Measurements from ENCODE around the gene LYZL1.
"Not testable (repeated sequence)": the region's sequence is repeated elsewhere in the genome, so short reads cannot be mapped to it uniquely, and the experiment has no call there.

Gene LYZL1

DNA sequence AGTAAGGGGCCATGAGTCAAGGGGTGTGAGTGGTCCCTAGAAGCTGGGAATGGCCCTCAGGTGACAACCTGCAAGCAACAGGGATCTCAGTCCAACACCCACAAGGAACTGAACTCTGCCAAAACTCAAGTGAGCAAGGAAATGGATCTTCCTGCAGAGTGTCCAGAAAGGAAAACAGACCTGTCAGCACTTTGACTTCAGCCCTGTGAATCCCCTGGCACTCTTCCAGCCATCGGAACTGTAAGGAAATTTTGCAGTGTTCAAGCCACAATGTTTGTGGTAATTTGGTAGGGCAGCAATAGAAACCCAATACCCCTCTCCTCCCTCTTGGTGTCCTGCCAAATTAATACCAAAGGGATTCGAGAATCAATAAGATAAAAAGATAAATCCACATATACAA, 6.9 kb downstream of the LYZL1 start:
- Histone ChIP-seq H3K27ac (no peak overlapping the region), H3K9me3 (ENCODE audit: low read depth, low read length) (no peaks in the 10 kb centered on the region), H3K36me3 (ENCODE audit: insufficient read depth, low read length) (no peaks in the 10 kb centered on the region), H3K4me3 (no peak overlapping the region), H3K9ac (ENCODE audit: insufficient read length) (no peak overlapping the region)
- TF ChIP-seq FOXP2 (optimal IDR thresholded peaks at IDR 0.05; ENCODE audit: control extremely low read depth, extremely low read length, insufficient read depth) (no peak), EZH2 (IDR thresholded peaks at IDR 0.05) (no peak), POLR2AphosphoS5 (IDR thresholded peaks at IDR 0.05; ENCODE audit: borderline replicate concordance, low read depth, low read length) (no peak)
- DNase-seq (ENCODE audit: low read depth, low spot score): no peak

- no peak for DNase-seq (ENCODE audit: low read depth, low spot score)
- H3K36me3 ChIP-seq (ENCODE audit: insufficient read depth, low read length): no peaks in the 10 kb centered on the region
- H3K4me3 ChIP-seq: no peak overlapping the region
- no peak overlapping the region for H3K27ac ChIP-seq
- TF ChIP-seq FOXP2 (optimal IDR thresholded peaks at IDR 0.05; ENCODE audit: control extremely low read depth, extremely low read length, insufficient read depth) (no peak), POLR2AphosphoS5 (IDR thresholded peaks at IDR 0.05; ENCODE audit: borderline replicate concordance, low read depth, low read length) (no peak), EZH2 (IDR thresholded peaks at IDR 0.05) (no peak)
- H3K9me3 ChIP-seq (ENCODE audit: low read depth, low read length): no peaks in the 10 kb centered on the region; the same call in 1 of the 2 replicates
- H3K9ac ChIP-seq (ENCODE audit: insufficient read length): no peak overlapping the region
These were observed 8.8 kb downstream of the LYZL1 start for GRCh38 chr10:29297678-29298077.

- TF ChIP-seq POLR2AphosphoS5 (IDR thresholded peaks at IDR 0.05; ENCODE audit: borderline replicate concordance, low read depth, low read length) (no peak), EZH2 (IDR thresholded peaks at IDR 0.05) (no peak), FOXP2 (optimal IDR thresholded peaks at IDR 0.05; ENCODE audit: control extremely low read depth, extremely low read length, insufficient read depth) (no peak)
- Histone ChIP-seq H3K9me3 (ENCODE audit: low read depth, low read length) (no peaks in the 10 kb centered on the region; the same call in 1 of the 2 replicates), H3K4me3 (no peak overlapping the region)
These were observed 12.6 kb downstream of the LYZL1 start for GRCh38 chr10:29301359-29301910.

DNA sequence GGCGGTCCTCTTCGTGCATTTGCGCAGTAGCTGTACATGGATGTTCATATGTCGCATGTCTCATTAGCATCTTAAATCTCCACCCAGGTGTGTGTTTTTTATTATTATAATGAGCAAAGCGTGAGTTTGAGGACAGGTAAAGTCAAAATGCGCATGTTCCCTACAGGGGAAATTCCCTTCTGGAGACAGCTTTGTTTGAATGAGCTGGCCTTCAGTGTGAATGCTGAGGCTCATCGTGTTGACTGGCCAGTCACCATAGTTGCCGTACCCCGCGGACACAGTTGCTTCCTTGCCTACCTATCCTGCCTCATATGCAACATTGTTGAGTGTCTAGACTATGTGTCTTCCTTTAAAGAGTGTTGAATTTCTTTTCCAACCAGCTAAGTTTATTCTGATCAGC, 13.6 kb downstream of the LYZL1 start:
- no peaks in the 10 kb centered on the region; the same call in 1 of the 2 replicates for H3K9me3 ChIP-seq (ENCODE audit: low read depth, low read length)
- TF ChIP-seq FOXP2 (optimal IDR thresholded peaks at IDR 0.05; ENCODE audit: control extremely low read depth, extremely low read length, insufficient read depth) (no peak), POLR2AphosphoS5 (IDR thresholded peaks at IDR 0.05; ENCODE audit: borderline replicate concordance, low read depth, low read length) (no peak), EZH2 (IDR thresholded peaks at IDR 0.05) (no peak)
- H3K27ac ChIP-seq: no peak overlapping the region
- no peak overlapping the region for H3K9ac ChIP-seq (ENCODE audit: insufficient read length)
- no peaks in the 10 kb centered on the region for H3K36me3 ChIP-seq (ENCODE audit: insufficient read depth, low read length)
- no peak overlapping the region for H3K4me3 ChIP-seq
- DNase-seq (ENCODE audit: low read depth, low spot score): no peak

More at GRCh38 chr10:29301359-29301910, 12.6 kb downstream of the LYZL1 start:
- Histone ChIP-seq H3K27ac (no peak overlapping the region), H3K9ac (ENCODE audit: insufficient read length) (no peak overlapping the region), H3K36me3 (ENCODE audit: insufficient read depth, low read length) (no peaks in the 10 kb centered on the region)
- no peak for DNase-seq (ENCODE audit: low read depth, low spot score)

DNA sequence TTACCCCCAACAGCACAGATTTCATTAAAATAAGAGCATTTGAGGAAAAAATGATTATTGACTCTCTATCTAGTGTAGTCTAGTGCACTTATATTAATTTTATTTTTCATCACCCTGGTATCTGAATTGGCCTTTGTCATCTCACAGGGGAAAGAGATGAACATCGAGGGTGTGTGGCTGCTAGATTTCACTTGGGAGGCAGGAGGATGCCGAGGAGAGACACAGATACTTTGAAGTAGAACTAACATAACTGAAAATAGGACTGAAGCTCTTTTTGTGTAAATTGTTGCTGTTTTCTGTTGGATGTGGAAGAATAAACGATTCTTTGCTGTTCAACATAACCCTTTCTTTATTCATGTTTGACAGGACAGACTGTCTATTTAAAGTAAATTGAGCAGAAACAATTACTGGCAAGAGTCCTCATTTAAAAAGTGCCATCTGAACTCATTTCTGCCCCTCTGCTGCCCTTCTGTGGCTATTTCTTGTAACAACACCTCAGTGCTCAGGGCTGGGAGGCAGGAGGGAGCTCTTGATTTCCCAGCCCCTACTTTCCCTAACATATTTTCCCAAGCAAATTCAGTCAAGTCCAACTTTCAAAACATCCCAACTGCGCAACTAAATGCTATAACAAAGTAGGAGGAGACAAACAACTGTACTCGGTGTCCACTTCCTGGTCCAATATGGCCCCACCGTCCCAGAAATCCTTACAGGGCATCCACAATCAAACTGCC, 15.6 kb downstream of the LYZL1 start:
- Histone ChIP-seq H3K4me3 (peak overlapping the region; percentile 36), H3K27ac (no peak overlapping the region), H3K9me3 (ENCODE audit: low read depth, low read length) (no peaks in the 10 kb centered on the region; the same call in 1 of the 2 replicates), H3K36me3 (ENCODE audit: insufficient read depth, low read length) (no peaks in the 10 kb centered on the region), H3K9ac (ENCODE audit: insufficient read length) (no peak overlapping the region)
- peak; percentile 66 for DNase-seq (ENCODE audit: low read depth, low spot score)
- TF ChIP-seq POLR2AphosphoS5 (IDR thresholded peaks at IDR 0.05; ENCODE audit: borderline replicate concordance, low read depth, low read length) (no peak), FOXP2 (optimal IDR thresholded peaks at IDR 0.05; ENCODE audit: control extremely low read depth, extremely low read length, insufficient read depth) (no peak), EZH2 (IDR thresholded peaks at IDR 0.05) (no peak)

DNA sequence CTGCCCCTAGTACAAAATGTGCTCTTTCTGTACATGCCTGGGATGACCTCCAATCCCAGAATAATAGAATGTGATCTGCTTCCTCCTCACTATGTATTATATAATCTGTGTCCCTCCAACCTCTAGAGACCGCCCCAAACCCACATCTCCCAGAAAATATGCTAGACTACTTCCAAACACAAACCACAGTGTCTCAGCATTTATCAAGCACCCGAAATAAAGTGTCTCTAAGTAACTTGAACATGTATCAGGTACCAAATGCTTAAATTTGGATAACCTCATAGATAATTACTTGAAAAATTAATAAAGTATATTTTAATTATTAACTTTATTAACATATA, 16.1 kb downstream of the LYZL1 start:
- no peak overlapping the region; the same call in 1 of the 2 replicates for H3K27ac ChIP-seq
- DNase-seq (ENCODE audit: low read depth, low spot score): no peak
- H3K9me3 ChIP-seq (ENCODE audit: low read depth, low read length): no peaks in the 10 kb centered on the region; the same call in 1 of the 2 replicates
- H3K9ac ChIP-seq (ENCODE audit: insufficient read length): no peak overlapping the region
- TF ChIP-seq EZH2 (IDR thresholded peaks at IDR 0.05) (no peak), POLR2AphosphoS5 (IDR thresholded peaks at IDR 0.05; ENCODE audit: borderline replicate concordance, low read depth, low read length) (no peak), FOXP2 (optimal IDR thresholded peaks at IDR 0.05; ENCODE audit: control extremely low read depth, extremely low read length, insufficient read depth) (no peak)
- no peaks in the 10 kb centered on the region for H3K36me3 ChIP-seq (ENCODE audit: insufficient read depth, low read length)
- peak overlapping the region; percentile 36 for H3K4me3 ChIP-seq

DNA sequence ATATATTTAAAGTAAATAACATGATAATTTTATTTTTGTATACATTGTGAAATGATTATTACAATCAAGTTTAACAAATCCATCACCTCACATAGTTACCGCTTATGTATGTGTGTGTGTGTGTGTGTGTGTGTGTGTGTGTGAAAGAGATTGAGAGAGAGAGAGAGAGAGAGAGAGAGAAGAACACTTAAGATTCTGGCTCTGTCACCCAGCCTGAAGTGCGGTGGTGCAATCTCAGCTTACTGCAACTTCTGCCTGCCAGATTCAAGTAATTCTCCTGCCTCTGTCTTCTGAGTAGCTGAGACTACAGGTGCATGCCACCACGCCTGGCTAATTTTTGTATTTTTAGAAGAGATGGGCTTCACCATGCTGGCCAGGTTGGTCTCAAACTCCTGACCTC, 17.8 kb downstream of the LYZL1 start:
- Histone ChIP-seq H3K4me3 (no peak overlapping the region), H3K36me3 (ENCODE audit: insufficient read depth, low read length) (no peaks in the 10 kb centered on the region), H3K9ac (ENCODE audit: insufficient read length) (no peak overlapping the region), H3K9me3 (ENCODE audit: low read depth, low read length) (no peaks in the 10 kb centered on the region; the same call in 1 of the 2 replicates), H3K27ac (no peak overlapping the region)
- TF ChIP-seq FOXP2 (optimal IDR thresholded peaks at IDR 0.05; ENCODE audit: control extremely low read depth, extremely low read length, insufficient read depth): no peak
- TF ChIP-seq EZH2 (IDR thresholded peaks at IDR 0.05): no peak
- no peak for TF ChIP-seq POLR2AphosphoS5 (IDR thresholded peaks at IDR 0.05; ENCODE audit: borderline replicate concordance, low read depth, low read length)
- DNase-seq (ENCODE audit: low read depth, low spot score): no peak

DNA sequence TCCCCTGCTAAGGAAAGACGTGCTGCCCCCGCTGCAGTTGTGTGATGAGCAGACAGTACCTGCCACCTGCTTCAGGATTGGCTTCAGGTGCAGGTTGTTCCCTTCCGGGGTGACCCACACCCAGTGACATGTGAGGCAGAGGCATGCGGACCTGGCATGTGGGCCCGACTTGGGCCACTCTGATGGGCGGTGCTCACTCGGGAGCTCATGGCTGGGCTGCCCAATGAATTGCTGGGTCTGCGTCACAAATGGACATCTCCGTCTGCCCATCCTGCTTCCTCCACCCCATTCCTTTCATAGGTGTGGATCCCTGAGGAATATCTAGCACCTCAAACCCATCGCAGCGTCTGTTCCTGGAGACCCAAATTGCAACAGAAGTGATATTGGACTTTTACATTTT, 19.3 kb downstream of the LYZL1 start:
- H3K4me3 ChIP-seq; H3K27ac ChIP-seq; H3K36me3 ChIP-seq (ENCODE audit: insufficient read depth, low read length); DNase-seq (ENCODE audit: low read depth, low spot score); H3K9me3 ChIP-seq (ENCODE audit: low read depth, low read length); H3K9ac ChIP-seq (ENCODE audit: insufficient read length): not testable (repeated sequence)

DNA sequence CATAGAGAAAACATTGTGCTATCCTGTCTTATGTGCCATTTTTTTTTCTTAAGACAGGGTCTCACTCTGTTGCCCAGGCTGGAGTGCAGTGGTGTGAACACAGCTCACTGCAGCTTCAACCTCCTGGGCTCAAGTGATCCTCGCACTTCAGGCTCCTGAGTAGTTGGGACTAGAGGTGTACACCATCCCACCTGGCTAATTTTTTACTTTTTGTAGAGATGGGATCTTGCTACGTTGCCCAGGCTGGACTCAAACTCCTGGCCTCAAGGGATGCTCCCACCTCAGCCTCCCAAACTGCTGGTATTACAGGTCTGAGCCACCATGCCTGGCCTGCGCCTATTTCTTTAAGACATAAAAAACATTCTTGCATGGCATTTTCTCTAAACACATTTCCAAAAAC, 20.6 kb downstream of the LYZL1 start:
- DNase-seq (ENCODE audit: low read depth, low spot score): no peak
- no peak for TF ChIP-seq FOXP2 (optimal IDR thresholded peaks at IDR 0.05; ENCODE audit: control extremely low read depth, extremely low read length, insufficient read depth)
- TF ChIP-seq EZH2 (IDR thresholded peaks at IDR 0.05): no peak
- TF ChIP-seq POLR2AphosphoS5 (IDR thresholded peaks at IDR 0.05; ENCODE audit: borderline replicate concordance, low read depth, low read length): no peak

DNA sequence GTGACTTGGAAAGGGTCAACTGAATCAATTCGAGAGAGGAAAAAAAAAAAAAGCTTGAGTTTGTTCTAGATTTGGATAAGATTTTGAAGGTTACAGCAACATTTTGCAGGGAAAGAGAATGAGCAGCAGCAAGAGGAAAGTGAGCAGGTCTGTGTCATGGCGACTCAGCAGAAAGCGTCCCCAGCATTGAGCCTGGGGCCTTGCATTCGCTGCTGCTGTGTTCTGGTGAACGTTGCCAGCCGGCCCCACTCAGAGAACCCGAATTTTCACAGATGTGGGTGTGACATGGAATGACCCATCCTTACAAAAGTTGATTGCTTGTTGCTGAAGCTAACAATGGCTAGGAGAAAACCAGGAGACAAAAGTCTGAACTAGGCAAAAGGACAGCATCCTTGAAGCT, 21.6 kb downstream of the LYZL1 start:
- DNase-seq (ENCODE audit: low read depth, low spot score); H3K27ac ChIP-seq; H3K36me3 ChIP-seq (ENCODE audit: insufficient read depth, low read length); H3K9me3 ChIP-seq (ENCODE audit: low read depth, low read length); H3K4me3 ChIP-seq; H3K9ac ChIP-seq (ENCODE audit: insufficient read length): not testable (repeated sequence)

More for the DNA sequence above, 20.6 kb downstream of the LYZL1 start:
- no peaks in the 10 kb centered on the region for H3K9me3 ChIP-seq (ENCODE audit: low read depth, low read length)
- no peaks in the 10 kb centered on the region for H3K36me3 ChIP-seq (ENCODE audit: insufficient read depth, low read length)
- no peak overlapping the region for H3K27ac ChIP-seq
- H3K9ac ChIP-seq (ENCODE audit: insufficient read length): no peak overlapping the region
- H3K4me3 ChIP-seq: no peak overlapping the region

All from SK-N-MC (cell line).